Cardiac fibroblast (primary cell): ENCODE results near the gene COPS3.

Source experiments
- DNase-seq, 2 donors: peaks; one replicate each; pipeline versions ENCODE4 v3.0.0 to v3.0.0-alpha.2; 2010; ENCODE audit warnings: low read depth in 2 of 2
- H3K4me3 ChIP-seq, 2 donors: replicated peaks in 1 of 2; 1 replicate in 1 of 2; 2 replicates in 1 of 2; pipeline ENCODE4 v1.5.1; 2011; ENCODE audit warnings: low read depth in 2 of 2, low read length in 2 of 2, mild to moderate bottlenecking in 2 of 2, moderate library complexity in 1 of 2
- CTCF ChIP-seq: IDR thresholded peaks from one replicate; pipeline ENCODE4 v1.5.1; 2011; ENCODE audit warnings: low read depth, mild to moderate bottlenecking, low read length, inconsistent platforms

COPS3 gene

GRCh38 chr17:17322516-17323510, 41.8 kb upstream of the COPS3 start:
- no peak for DNase-seq
- TF ChIP-seq CTCF, result no peak
- H3K4me3 ChIP-seq, result no peak overlapping the region

- H3K4me3 ChIP-seq, result no peak overlapping the region
- no peak for TF ChIP-seq CTCF
- no peak for DNase-seq
Observed at GRCh38 chr17:17321356-17322025, 40.4 kb upstream of the COPS3 start.

GRCh38 chr17:17320911-17321220, 39.8 kb upstream of the COPS3 start:
- DNase-seq, result no peak
- H3K4me3 ChIP-seq, result no peak overlapping the region
- no peak for TF ChIP-seq CTCF

GRCh38 chr17:17320188-17320910, 39.3 kb upstream of the COPS3 start:
- H3K4me3 ChIP-seq, result no peak overlapping the region
- no peak for DNase-seq
- no peak for TF ChIP-seq CTCF

GRCh38 chr17:17315142-17315821, 34.2 kb upstream of the COPS3 start:
- H3K4me3 ChIP-seq, result no peak overlapping the region
- DNase-seq, result no peak
- TF ChIP-seq CTCF, result no peak

GRCh38 chr17:17314501-17315071, 33.5 kb upstream of the COPS3 start:
- no peak overlapping the region for H3K4me3 ChIP-seq
- TF ChIP-seq CTCF, result no peak
- no peak for DNase-seq
